GM12878 (cell line): ENCODE data around the gene ASAP2. TPM values are rescaled to one million over a fixed set of nuclear protein-coding genes. Genes with fewer than 3 reads are reported as not detected.

ENCODE experiments used
- ATAC-seq: fragments of 200-7000 bp; cut with Tn5 transposase; 3 replicates; pipeline ENCODE4 v1.9.1; 2020; ENCODE audit warnings: mild to moderate bottlenecking, moderate library complexity
- BruUV-seq: library from RNA; stranded (reverse); fragments of 400-500 nt; replicated peaks from 2 replicates; lab custom pipeline; 2021; lab: Mats Ljungman, UMichigan
- CTCF ChIA-PET: fragments of 300-600 bp; sonication (Branson Sonifier 250); formaldehyde crosslinking; extraction: SDS; loops from one replicate; lab custom pipeline; 2021; ENCODE audit warnings: inconsistent platforms; lab: Yijun Ruan, JAX
- POLR2A ChIA-PET: fragments of 350-600 bp; formaldehyde crosslinking; extraction: SDS; loops from one replicate; lab custom pipeline; 2021; ENCODE audit warnings: inconsistent platforms; lab: Charles Lee
- RAD21 ChIA-PET: fragments of 300-600 bp; sonication (Branson Sonifier 250); formaldehyde crosslinking; loops from one replicate; lab custom pipeline; 2023; ENCODE audit warnings: antibody characterized with exemption; ENCODE audit not compliant: unreplicated experiment; lab: Charles Lee
- SMC1A ChIA-PET: fragments of 300-600 bp; sonication (Branson Sonifier 250); formaldehyde crosslinking; loops from one replicate; lab custom pipeline; 2023; ENCODE audit not compliant: unreplicated experiment, uncharacterized antibody; lab: Charles Lee
- DNase-seq: peaks from one replicate; pipeline ENCODE4 v3.0.0-alpha.2; 2011; ENCODE audit warnings: low read depth, low spot score
- FAIRE-seq: peaks from 3 replicates; lab custom pipeline; 2011; peaks lifted over from hg19 to GRCh38; lab: Jason Lieb, UNC
- H2AFZ ChIP-seq: 2 replicates; pipeline ENCODE4 v1.6.0; 2011; ENCODE audit warnings: low read depth, low read length, control low read depth; ENCODE audit not compliant: control insufficient read depth
- H3K27ac ChIP-seq: 2 replicates; pipeline ENCODE4 v1.5.1; 2011; ENCODE audit warnings: control low read depth; ENCODE audit not compliant: control insufficient read depth, insufficient read depth
- H3K27me3 ChIP-seq, 2 experiments: replicated peaks in 1 of 2; 2 replicates each; pipeline versions ENCODE4 v1.6.0 to v1.6.1; 2011; ENCODE audit warnings: low read length in 1 of 2; ENCODE audit not compliant: control insufficient read depth in 2 of 2, insufficient read depth in 2 of 2
- H3K36me3 ChIP-seq, 2 experiments: 2 replicates each; pipeline ENCODE4 v1.5.1; 2011; ENCODE audit warnings: low read length in 1 of 2; ENCODE audit not compliant: control insufficient read depth in 2 of 2, insufficient read depth in 2 of 2
- H3K4me1 ChIP-seq: 2 replicates; pipeline ENCODE4 v1.6.1; 2011; ENCODE audit warnings: mild to moderate bottlenecking, low read length, moderate library complexity, mixed read lengths; ENCODE audit not compliant: control insufficient read depth, insufficient read depth
- H3K4me2 ChIP-seq: 2 replicates; pipeline ENCODE4 v1.6.0; 2011; ENCODE audit warnings: control low read depth; ENCODE audit not compliant: control insufficient read depth, insufficient read depth
- H3K4me3 ChIP-seq: fragments of 200-600 bp; sonication (generic); 2 replicates; pipeline ENCODE4 v1.5.1; 2016
- H3K79me2 ChIP-seq: 2 replicates; pipeline ENCODE4 v1.6.0; 2011; ENCODE audit warnings: low read length; ENCODE audit not compliant: control insufficient read depth, insufficient read depth
- H3K9ac ChIP-seq: 2 replicates; pipeline ENCODE4 v1.8.0; 2011; ENCODE audit warnings: low read length, control low read depth, mixed read lengths; ENCODE audit not compliant: control insufficient read depth, insufficient read depth
- H3K9me3 ChIP-seq: replicated peaks from 3 replicates; pipeline ENCODE4 v1.5.1; 2011; ENCODE audit warnings: mild to moderate bottlenecking, low read length; ENCODE audit not compliant: control insufficient read depth, insufficient read depth
- H4K20me1 ChIP-seq: 2 replicates; pipeline ENCODE4 v1.6.0; 2011; ENCODE audit not compliant: control insufficient read depth, insufficient read depth
- CBFB ChIP-seq: IDR thresholded peaks from 2 replicates; pipeline ENCODE4 v1.6.1; 2016; ENCODE audit warnings: antibody characterized with exemption, low read depth
- CBX5 ChIP-seq: sonication (generic); IDR thresholded peaks from 2 replicates; pipeline ENCODE4 v1.6.1; 2016; ENCODE audit warnings: low read depth, moderate library complexity, mild to moderate bottlenecking, inconsistent platforms
- CEBPB ChIP-seq, 2 experiments: fragments of 150-350 bp in 1 of 2; IDR thresholded peaks; 2 replicates each; pipeline ENCODE4 v1.6.1; 2012 to 2014; ENCODE audit warnings: low read depth in 2 of 2, low read length in 2 of 2, borderline replicate concordance in 1 of 2, inconsistent platforms in 1 of 2
- CTCF ChIP-seq, 3 experiments: IDR thresholded peaks in 2 of 3; conservative IDR thresholded peaks in 1 of 3; 2 replicates each; pipeline ENCODE4 v1.5.1; 2011; ENCODE audit warnings: low read depth in 3 of 3, low read length in 3 of 3, mild to moderate bottlenecking in 3 of 3, control low read depth in 2 of 3, moderate library complexity in 2 of 3, inconsistent platforms in 1 of 3, mixed read lengths in 1 of 3; ENCODE audit not compliant: control insufficient read depth in 2 of 3, insufficient read depth in 1 of 3; ENCODE audit errors: extremely low read depth in 1 of 3
- KAT2A ChIP-seq: conservative IDR thresholded peaks from 2 replicates; pipeline ENCODE4 v1.6.1; 2011; ENCODE audit warnings: low read depth, low read length; ENCODE audit not compliant: control insufficient read depth
- NKRF ChIP-seq: fragments of 450-650 bp; conservative IDR thresholded peaks from 2 replicates; pipeline ENCODE4 v1.6.1; 2017; ENCODE audit warnings: mild to moderate bottlenecking, moderate library complexity
- RELA ChIP-seq: fragments of 450-650 bp; IDR thresholded peaks from 2 replicates; pipeline ENCODE4 v1.8.0; 2014; ENCODE audit warnings: borderline replicate concordance; ENCODE audit not compliant: partially characterized antibody
- TCF12 ChIP-seq: IDR thresholded peaks from 2 replicates; pipeline ENCODE4 v1.6.1; 2011; ENCODE audit warnings: low read depth, mild to moderate bottlenecking, low read length
- ZNF24 ChIP-seq: fragments of 450-650 bp; IDR thresholded peaks from 2 replicates; pipeline ENCODE4 v1.6.1; 2017; ENCODE audit warnings: antibody characterized with exemption, mild to moderate bottlenecking
- ZNF622 ChIP-seq: fragments of 450-650 bp; IDR thresholded peaks from 2 replicates; pipeline ENCODE4 v1.6.1; 2017; ENCODE audit warnings: mild to moderate bottlenecking, inconsistent platforms
- WGBS: methylation state at CpG from one replicate; pipeline ENCODE4 v1.1.6; 2016; ENCODE audit warnings: low lambda C conversion rate; ENCODE audit not compliant: insufficient replicate concordance, insufficient coverage; ENCODE audit errors: missing lambda C conversion rate; 5-methylcytosine and 5-hydroxymethylcytosine counted together
- in situ Hi-C: fragments of 300-500 bp; cut with MboI; formaldehyde crosslinking; loops from 9 replicates; pipeline ENCODE4 v1.14.3; 2018; ENCODE audit warnings: mixed read lengths
- intact Hi-C: fragments of 100-400 bp; cut with micrococcal nuclease; formaldehyde crosslinking; loops from one replicate; pipeline ENCODE4 v1.14.2; 2022; ENCODE audit not compliant: unreplicated experiment
- polyA plus RNA-seq, 11 experiments: library from polyadenylated mRNA; depleted of rRNA in 4 of 11; unstranded in 6 of 11; stranded (reverse) in 5 of 11; fragments of >200 nt; fragmentation: Nextera tagmentation in 4 of 11; fragmentation: Illumina TruSeq in 1 of 11; extraction: Ambion mirVana in 4 of 11; extraction: Trizol in 1 of 11; gene quantifications; 1 replicate in 1 of 11; 2 replicates in 10 of 11; pipeline versions ENCODE4 v1.2.1 to v1.2.3, GENCODE V29; 2011 to 2016; ENCODE audit warnings: inconsistent platforms in 2 of 11, missing spikeins in 2 of 11, low read depth in 1 of 11
- total RNA-seq, 4 experiments: library from RNA; depleted of rRNA in 3 of 4; stranded (reverse); fragments of >200 nt in 3 of 4; fragmentation: Illumina TruSeq in 1 of 4; extraction: Trizol in 1 of 4; gene quantifications; 2 replicates each; pipeline versions ENCODE4 v1.2.1 to v1.2.3, GENCODE V29; 2013 to 2021
- TF ChIP-seq, protein P1 (sequence below): IDR thresholded peaks from 2 replicates; pipeline ENCODE4 v1.6.1; 2011; ENCODE audit warnings: low read depth, mild to moderate bottlenecking, low read length, moderate library complexity, borderline replicate concordance; ENCODE audit errors: extremely low read depth

ASAP2 gene
- total and polyA plus RNA-seq, 10 of the 15 experiments (the other 5 are each of a cell fraction or from before 2014, with no cell fraction given) = 0.05 to 0.27 (median 0.07) TPM; not detected in 4

DNA sequence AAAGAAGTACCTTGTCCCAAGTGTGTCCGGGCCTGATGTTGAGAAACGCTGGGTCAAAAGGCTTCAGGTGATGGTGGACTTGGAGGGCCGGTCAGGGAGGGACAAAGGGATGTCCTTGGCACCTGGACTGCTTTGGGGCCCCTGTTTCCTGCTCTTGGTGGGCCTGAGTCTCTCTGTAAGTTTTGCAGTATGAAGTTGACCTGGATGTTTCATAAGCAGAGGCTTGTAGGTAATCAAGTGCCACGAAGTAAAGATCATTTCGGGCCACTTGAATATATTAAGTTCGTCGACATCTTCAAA lies 29.4 kb downstream of the ASAP2 start:
- no peak for DNase-seq
- TF ChIP-seq, protein P1, sequence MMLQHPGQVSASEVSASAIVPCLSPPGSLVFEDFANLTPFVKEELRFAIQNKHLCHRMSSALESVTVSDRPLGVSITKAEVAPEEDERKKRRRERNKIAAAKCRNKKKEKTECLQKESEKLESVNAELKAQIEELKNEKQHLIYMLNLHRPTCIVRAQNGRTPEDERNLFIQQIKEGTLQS = no peak
- TF ChIP-seq CEBPB (IDR thresholded peaks at IDR 0.05; ENCODE audit: borderline replicate concordance in 1 of 2, low read depth in 2 of 2, low read length in 2 of 2) (no peak), TCF12 (no peak), NKRF (no peak), KAT2A (no peak), ZNF622 (no peak), CBFB (no peak), RELA (no peak), CBX5 (no peak), ZNF24 (no peak), CTCF (IDR thresholded peaks at IDR 0.05 in 2 of 3, conservative IDR thresholded peaks at IDR 0.05 in 1 of 3; ENCODE audit: control insufficient read depth in 2 of 3, extremely low read depth in 1 of 3, insufficient read depth in 1 of 3, low read depth in 3 of 3, low read length in 3 of 3) (no peak)
- BruUV-seq = no TSS peak
- H3K27me3 ChIP-seq = peaks cover 2 to 4% of the 10 kb centered on the region in 2 experiments; a peak in 3 of 4 replicates
- 30% methylated on average over 7 of the region's 7 CpGs for WGBS
- SMC1A ChIA-PET = no interaction called here
- no peak overlapping the region for H3K9ac ChIP-seq
- intact Hi-C loops = no loop called here
- RAD21 ChIA-PET = no interaction called here
- POLR2A ChIA-PET = no interaction called here
- no peaks in the 10 kb centered on the region for H3K4me1 ChIP-seq
- H3K27ac ChIP-seq = no peak overlapping the region
- in situ Hi-C loops = no loop called here
- no peak for FAIRE-seq
- H3K36me3 ChIP-seq = no peaks in the 10 kb centered on the region
- H3K79me2 ChIP-seq = no peaks in the 10 kb centered on the region
- H3K9me3 ChIP-seq = no peaks in the 10 kb centered on the region
- no peak for ATAC-seq
- CTCF ChIA-PET = no interaction called here
- no peak overlapping the region for H2AFZ ChIP-seq
- no peaks in the 10 kb centered on the region for H4K20me1 ChIP-seq
- no peak overlapping the region for H3K4me3 ChIP-seq
- H3K4me2 ChIP-seq = no peak overlapping the region
